ENCODE results near the gene MAN1A2.

- no peak for TF ChIP-seq POLR2AphosphoS5 (IDR thresholded peaks at IDR 0.05)
- TF ChIP-seq CTCF (IDR thresholded peaks at IDR 0.05): no peak
- no peak for TF ChIP-seq EP300 (IDR thresholded peaks at IDR 0.05)
- no peak for TF ChIP-seq POLR2A (IDR thresholded peaks at IDR 0.05)
Observed at GRCh38 chr1:117540532-117540931, 173.3 kb downstream of the MAN1A2 start.
